Activated CD4-positive, alpha-beta T cell treated with anti-CD3 and anti-CD28 coated beads, Interleukin-2, amount 50 U/mL, for 1 hour (primary cell): ENCODE data around the gene ANKRD26.

ENCODE experiments used
- DNase-seq: peaks from one replicate; pipeline ENCODE4 v3.0.0-alpha.2; 2020

Gene ANKRD26

GRCh38 chr10:27019827-27020226, 80.5 kb downstream of the ANKRD26 start:
- DNase-seq: no peak

DNA sequence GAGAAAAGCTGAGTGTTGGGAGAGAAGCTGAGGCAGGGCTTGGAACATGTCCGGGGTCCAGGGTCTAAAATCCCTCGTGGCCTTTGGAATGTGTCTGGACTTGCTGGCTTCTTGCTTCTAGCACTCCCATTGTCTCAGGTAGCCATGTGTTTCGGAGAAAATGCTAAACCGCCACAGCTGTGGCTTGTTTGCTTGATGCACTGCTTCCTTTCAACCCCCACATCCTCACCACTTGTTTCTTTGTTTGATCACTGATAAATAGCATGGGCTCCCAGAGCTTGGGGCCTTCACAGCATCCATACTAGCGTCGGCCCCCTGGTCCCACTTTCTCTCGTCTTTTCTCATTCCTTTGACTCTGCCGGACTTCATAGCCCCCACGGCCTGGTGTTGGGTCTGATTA, 102.7 kb downstream of the ANKRD26 start:
- DNase-seq: no peak

GRCh38 chr10:26994743-26995142, 105.6 kb downstream of the ANKRD26 start:
- no peak for DNase-seq

DNA sequence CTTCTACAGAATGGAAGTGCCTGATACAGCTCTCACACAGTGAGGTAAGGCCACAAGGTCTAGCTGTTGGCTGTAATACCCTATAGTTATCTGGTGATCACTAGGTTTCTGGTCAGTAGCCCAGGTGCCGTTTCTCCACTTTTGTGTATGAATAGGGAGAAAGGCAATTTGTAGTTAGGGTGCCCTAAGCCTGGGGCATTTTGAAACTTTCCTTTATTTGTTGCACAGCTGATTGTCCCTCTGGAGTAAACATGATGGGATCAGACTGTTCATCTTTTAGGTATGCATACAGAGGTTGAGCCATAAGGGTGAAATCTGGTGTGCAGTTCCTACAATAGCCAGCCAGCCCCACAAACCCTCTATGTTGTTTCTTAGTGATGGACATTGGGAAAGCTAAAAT, 112.4 kb downstream of the ANKRD26 start:
- DNase-seq: no peak

- DNase-seq: no peak
Measured at GRCh38 chr10:26983156-26983555, 117.1 kb downstream of the ANKRD26 start.

DNA sequence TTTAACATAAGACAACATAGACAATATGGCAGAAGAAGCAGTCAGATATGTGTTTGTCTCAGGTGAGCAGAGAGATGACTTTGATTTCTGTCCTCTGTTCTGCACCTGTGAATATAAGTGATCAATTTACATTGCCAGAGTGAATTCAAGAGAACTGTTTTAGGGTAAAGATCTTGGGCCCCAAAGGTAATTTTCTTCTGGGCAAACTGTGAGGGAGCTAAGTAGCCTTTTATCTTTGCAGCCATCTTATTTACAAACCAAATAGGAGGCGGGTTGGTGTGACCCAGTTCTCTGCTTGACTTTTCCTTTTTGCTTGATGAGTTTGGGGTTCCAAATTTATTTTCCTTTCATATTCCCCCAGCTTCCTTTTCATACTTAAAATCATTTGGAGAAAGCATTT, 118.2 kb downstream of the ANKRD26 start:
- no peak for DNase-seq

- DNase-seq: no peak
Measured at GRCh38 chr10:26981232-26981824, 119.0 kb downstream of the ANKRD26 start.

- no peak for DNase-seq
Measured at GRCh38 chr10:26978519-26978918, 121.8 kb downstream of the ANKRD26 start.

GRCh38 chr10:26977635-26978034, 122.7 kb downstream of the ANKRD26 start:
- DNase-seq: no peak

- DNase-seq: no peak
Measured at GRCh38 chr10:26970667-26971066, 129.6 kb downstream of the ANKRD26 start.

DNA sequence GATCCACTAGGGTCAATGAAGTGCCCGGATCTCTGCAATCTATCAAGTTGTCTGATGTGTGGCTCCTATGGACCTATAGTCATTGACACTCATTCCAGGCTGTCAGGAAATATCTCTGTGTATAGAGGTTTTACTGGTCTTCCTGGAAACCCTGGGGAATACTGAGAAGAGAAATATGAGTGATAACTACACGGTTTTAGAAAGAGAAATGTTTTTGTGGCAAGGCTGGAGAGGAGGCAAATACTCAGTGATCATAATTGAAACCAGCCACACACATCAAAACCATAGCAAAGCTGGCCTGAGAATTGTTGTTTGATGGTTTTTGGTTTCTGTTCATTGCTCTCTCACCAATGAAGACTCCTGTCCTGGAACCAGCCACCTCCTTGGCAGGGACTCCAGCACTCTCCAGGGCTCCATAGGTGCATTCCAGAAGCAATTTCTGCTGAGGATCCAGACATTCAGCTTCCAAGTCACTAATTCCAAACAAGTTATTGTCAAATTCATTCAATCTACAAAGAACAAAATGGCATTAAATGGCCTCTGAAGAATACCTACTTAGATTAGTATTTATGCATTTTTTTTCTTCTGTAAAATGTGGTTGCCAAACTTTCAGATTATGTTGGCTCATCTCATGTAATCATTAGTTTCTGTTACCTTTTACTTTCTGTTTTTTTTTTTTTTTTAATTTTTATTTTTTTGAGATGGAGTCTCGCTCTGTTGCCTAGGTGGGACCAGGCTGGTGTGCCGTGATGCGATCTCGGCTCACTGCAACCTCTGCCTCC, 131.0 kb downstream of the ANKRD26 start:
- DNase-seq: no peak

GRCh38 chr10:26962835-26963234, 137.5 kb downstream of the ANKRD26 start:
- DNase-seq: no peak

DNA sequence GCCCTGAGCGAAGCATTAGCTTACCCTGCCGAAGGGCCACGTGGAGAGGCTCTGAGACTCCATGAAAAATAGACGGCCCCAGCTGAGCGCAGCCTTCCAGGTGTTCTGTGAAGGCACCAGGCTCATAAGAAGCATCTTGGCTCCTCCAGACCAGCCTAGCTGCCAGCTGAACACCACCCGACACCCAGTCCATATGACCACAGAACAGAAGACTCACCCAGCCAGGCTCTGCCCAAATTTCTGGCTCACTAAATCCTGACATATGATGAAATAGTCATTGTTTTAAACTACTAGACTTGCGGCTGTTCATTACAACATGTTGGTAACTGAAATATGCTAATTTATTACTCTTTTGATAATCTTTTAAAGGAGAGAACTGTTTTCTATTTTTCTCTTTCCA, 140.0 kb downstream of the ANKRD26 start:
- DNase-seq: no peak

- no peak for DNase-seq
Measured at GRCh38 chr10:26959841-26960240, 140.5 kb downstream of the ANKRD26 start.
